ENCODE data around the gene SORBS1. TPM values are rescaled to one million over a fixed set of nuclear protein-coding genes. Genes with fewer than 3 reads are reported as not detected.

The SORBS1 gene
- polyA plus RNA-seq, 10 donors, result 49.7 to 107 (median 71.2) TPM

- peak; percentile 12 to 72 (median 50) for DNase-seq
These were observed 169.5 kb downstream of the SORBS1 start for GRCh38 chr10:95391581-95392216.

- no peak for DNase-seq
These were observed 170.0 kb downstream of the SORBS1 start for GRCh38 chr10:95391164-95391563.

- no peak for DNase-seq
These were observed 171.2 kb downstream of the SORBS1 start for GRCh38 chr10:95389982-95390381.

DNA sequence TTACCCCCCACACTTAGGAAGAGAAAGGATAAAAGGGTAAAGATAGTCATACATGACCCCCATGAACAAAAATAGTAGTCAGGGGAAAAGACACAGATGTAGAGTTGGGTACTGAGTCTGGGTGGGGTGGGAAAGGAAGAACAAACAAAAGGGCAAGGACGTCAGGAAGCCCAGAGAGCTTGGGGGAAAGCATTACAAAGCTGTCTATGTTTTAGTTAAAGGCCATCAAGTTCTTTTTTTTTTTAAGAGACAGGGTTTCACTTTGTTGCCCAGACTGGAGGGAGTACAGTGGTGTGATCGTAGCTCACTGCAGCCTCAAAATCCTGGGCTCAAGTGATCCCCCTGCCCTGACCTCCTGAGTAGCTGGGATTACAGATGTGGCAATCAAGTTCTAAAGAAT, 172.0 kb downstream of the SORBS1 start:
- DNase-seq, result no peak

GRCh38 chr10:95388539-95388938, 172.6 kb downstream of the SORBS1 start:
- DNase-seq, result no peak

GRCh38 chr10:95388109-95388471, 173.1 kb downstream of the SORBS1 start:
- no peak for DNase-seq

GRCh38 chr10:95384011-95384704, 177.0 kb downstream of the SORBS1 start:
- no peak for DNase-seq

DNA sequence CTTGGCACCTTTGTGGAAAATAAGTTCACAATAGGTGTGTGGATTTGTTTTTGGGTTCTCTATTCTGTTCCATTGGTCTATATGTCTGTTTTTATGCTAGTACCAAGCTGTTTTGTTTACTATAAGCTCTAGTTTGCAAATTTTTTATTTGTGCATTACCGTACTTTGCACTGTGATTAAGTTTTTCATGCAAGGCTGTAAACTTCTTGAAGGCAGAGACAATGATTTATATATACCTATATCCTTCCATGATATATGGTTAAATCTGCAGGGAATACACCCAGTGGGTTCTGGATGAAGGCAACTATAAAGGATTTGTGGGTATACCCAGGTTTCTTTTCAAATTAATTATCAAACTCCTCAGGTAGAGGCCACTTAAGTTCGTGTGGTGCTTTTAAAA, 178.6 kb downstream of the SORBS1 start:
- DNase-seq, result no peak

GRCh38 chr10:95382174-95382573, 179.0 kb downstream of the SORBS1 start:
- DNase-seq, result no peak

DNA sequence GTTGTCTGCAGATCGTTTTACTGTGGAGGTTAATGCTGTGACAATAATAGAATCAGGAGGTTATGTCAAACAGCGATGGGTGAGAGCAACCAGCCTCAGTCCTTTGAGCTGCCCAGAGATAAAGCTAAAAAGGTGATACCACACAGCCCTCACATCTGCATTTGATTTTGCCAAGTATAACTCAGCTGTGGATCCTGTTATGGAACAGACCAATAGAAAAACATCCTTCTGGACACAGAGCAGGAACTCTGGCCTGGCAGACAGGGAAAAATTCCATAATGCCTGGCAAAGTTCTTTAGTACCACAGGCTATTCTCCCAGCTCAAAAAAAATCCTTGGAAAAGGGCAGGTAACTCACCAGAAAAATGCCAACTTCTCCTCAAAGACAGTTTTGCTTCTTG, 183.2 kb downstream of the SORBS1 start:
- no peak for DNase-seq

- DNase-seq, result no peak
These were observed 185.8 kb downstream of the SORBS1 start for GRCh38 chr10:95375418-95375817.

- DNase-seq, result peak; percentile 41 to 78 (median 75)
These were observed 186.5 kb downstream of the SORBS1 start for GRCh38 chr10:95374597-95375209.

GRCh38 chr10:95373660-95374059, 187.5 kb downstream of the SORBS1 start:
- no peak for DNase-seq

DNA sequence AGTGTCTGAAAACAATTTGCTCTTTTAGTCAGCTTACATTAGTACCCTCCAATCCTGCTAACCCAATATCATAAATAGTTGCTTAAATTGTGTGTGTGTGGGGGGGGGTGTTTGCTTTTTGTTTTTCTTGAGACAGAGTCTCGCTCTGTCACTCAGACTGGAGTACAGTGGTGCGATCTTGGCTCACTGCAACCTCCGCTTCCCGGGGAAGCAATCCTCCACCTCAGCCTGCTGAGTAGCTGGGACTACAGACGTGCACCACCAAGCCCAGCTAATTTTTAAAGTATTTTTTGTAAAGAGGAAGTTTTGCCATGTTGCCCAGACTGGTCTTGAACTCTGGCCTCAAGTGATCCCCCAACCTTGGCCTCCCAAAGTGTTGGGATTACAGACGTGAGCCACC, 196.8 kb downstream of the SORBS1 start:
- DNase-seq, result no peak

- DNase-seq, result peak; percentile 59 to 74 (median 63)
These were observed 197.8 kb downstream of the SORBS1 start for GRCh38 chr10:95363303-95363912.

- no peak for DNase-seq
These were observed 201.0 kb downstream of the SORBS1 start for GRCh38 chr10:95360122-95360714.

GRCh38 chr10:95359466-95359865, 201.7 kb downstream of the SORBS1 start:
- no peak for DNase-seq

DNA sequence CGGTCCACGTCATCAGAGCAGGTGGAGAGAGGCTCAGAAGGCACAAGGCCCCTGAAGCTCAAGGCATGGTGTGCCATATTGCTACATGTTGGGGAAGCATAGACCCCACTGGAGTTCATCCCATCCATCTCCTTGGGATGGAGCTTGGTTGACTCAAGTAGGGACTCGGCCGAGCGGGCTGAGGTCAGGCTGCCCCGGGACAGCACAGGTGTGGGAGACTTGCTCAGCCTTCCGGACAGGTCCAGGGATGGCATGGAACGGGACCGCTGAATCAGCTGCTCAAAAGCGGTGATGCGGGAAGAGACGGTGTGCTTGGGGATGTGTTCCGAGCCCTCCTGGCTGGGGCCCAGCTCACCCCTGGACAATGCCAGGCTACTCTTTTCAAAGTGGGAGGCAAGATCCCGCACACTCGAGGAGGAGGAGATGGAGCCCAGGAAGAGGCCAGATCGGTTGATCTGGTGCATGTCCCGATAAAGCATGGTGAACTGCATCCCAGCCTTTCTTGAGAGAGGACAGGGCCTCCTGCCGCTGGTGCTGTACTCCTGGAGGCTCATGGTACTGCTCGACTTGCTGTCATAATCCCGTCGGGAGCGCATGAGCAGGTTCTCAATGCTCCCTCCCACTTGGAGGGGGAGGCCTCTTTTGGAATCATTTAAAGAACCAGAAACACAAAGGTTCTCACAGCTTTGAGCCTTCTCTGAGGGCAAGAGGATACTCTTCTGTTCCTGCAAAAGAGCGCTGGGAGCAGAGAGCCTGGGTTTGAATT, 204.8 kb downstream of the SORBS1 start:
- no peak for DNase-seq

DNA sequence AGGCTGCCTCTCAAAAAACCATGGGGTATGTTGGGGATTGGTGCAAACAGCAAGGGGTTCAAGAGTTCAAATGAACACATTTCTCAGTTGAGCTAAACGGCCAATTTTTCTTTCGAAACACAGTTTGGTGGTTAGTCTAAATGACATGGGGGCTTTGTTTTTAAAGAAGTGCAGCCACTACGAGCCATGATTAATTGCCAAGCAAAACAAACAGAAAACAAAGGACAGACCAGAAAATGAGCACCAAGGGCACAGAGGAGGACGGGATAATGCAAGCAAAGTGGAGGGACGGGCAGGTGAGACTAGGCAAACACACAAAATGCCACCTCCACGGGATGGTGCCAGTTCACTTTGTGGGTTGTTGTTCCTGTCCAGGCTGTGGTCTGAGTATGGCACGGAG, 205.9 kb downstream of the SORBS1 start:
- no peak for DNase-seq

DNA sequence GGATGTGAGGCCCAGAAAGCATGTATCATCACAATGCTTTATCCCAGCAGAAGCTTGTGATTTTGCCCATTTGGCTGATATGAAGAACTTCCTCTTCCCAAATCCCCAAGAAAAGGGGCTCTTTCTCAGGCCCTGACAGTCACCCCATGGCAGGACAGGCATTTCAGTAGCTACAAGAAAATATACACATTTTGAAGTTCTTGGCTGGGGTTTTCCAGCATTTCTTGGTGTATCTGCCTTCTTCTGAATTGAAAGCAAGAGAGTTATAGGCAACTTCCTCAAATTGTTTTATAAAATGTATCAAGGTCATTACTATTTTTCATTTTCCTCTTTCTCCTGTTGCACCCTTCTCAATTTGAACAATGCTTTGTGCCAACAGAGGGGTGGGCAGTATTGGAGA, 207.1 kb downstream of the SORBS1 start:
- no peak for DNase-seq

- DNase-seq, result no peak
These were observed 208.0 kb downstream of the SORBS1 start for GRCh38 chr10:95353123-95353522.

DNA sequence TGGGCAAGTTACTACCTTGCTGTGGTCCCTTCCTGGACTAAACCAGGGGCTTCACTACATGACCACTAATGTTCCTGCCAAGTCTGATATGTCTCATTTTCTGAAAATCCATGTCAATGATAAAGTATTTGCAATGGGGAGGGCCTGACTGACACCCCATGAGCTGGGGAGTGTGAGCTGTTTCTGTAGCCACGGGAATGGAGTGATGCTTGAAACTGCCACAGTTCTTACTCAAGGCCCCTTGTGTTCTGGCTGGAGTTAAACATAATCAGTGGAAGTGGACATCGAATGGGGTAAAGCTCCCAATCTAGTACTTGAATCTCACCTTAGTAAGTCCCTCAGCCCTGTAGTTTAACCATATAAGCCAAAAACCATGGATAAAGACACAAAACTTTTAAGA, 208.5 kb downstream of the SORBS1 start:
- no peak for DNase-seq

Data from muscle of back (tissue), 11 donors.